ENCODE measurements around the gene PAPPA2. TPM values are rescaled to one million over a fixed set of nuclear protein-coding genes. Genes with fewer than 3 reads are reported as not detected.

Gene PAPPA2
- total and polyA plus RNA-seq, 2 of the 8 experiments (the other 6 are each of a cell fraction or from before 2014, with no cell fraction given): 0.08 to 0.88 TPM

GRCh38 chr1:176802316-176802715 lies 339.3 kb downstream of the PAPPA2 start:
- no peak overlapping the region for H3K4me3 ChIP-seq (ENCODE audit: extremely low read depth in 1 of 4, insufficient read depth in 2 of 4, low read depth in 3 of 4, low read length in 4 of 4)
- no peak overlapping the region for H3K4ac ChIP-seq (replicated peaks; ENCODE audit: insufficient read length, low read depth, low read length)
- no peak overlapping the region for H4K91ac ChIP-seq (replicated peaks; ENCODE audit: insufficient read length, low read length)
- H3K23me2 ChIP-seq (ENCODE audit: low read depth, low read length): no peaks in the 10 kb centered on the region
- H3K4me2 ChIP-seq (ENCODE audit: insufficient read depth in 1 of 2, low read depth in 2 of 2, low read length in 2 of 2): no peak overlapping the region
- no peak overlapping the region for H4K8ac ChIP-seq (ENCODE audit: extremely low read depth, insufficient read depth, low read length)
- ChIA-PET POLR2A (ENCODE audit: partially characterized antibody) (no interaction called here), CTCF (ENCODE audit: partially characterized antibody) (interaction anchor here (0.8 to 2.5 kb wide), 6 partner anchors 8 to 242 kb away, joined by 3 to 10 read pairs (median 3); no protein-coding TSS in a partner anchor)
- no peak overlapping the region for H3K14ac ChIP-seq (ENCODE audit: insufficient read length)
- no peak for FAIRE-seq
- H3K4me1 ChIP-seq (replicated peaks in 1 of 4; ENCODE audit: control insufficient read depth in 3 of 4, insufficient read depth in 4 of 4, low read length in 3 of 4): peaks cover 0 to 4% (median 3%) of the 10 kb centered on the region in 4 experiments; a peak in 3 of 7 replicates
- H3K27ac ChIP-seq (ENCODE audit: low read depth, low read length): no peak overlapping the region
- 91% methylated on average over 2 of the region's 2 CpGs; no CpG with 5 or more reads in 1 of the 2 experiments for WGBS, 2 experiments (ENCODE audit: extremely low coverage in 1 of 2, insufficient coverage in 1 of 2, insufficient read length in 1 of 2, insufficient replicate concordance in 2 of 2, low coverage in 1 of 2, low lambda C conversion rate in 2 of 2, missing lambda C conversion rate in 1 of 2)
- no peak overlapping the region for H3K23ac ChIP-seq (ENCODE audit: insufficient read length)
- H2BK120ac ChIP-seq (replicated peaks; ENCODE audit: low read depth, low read length): no peak overlapping the region
- H3K36me3 ChIP-seq (ENCODE audit: control insufficient read depth in 2 of 4, insufficient read depth in 4 of 4, low read length in 3 of 4): no peaks in the 10 kb centered on the region
- no peak overlapping the region for H3K56ac ChIP-seq (replicated peaks; ENCODE audit: insufficient read length, low read depth, low read length)
- no peaks in the 10 kb centered on the region for H3K9me3 ChIP-seq (ENCODE audit: insufficient read depth in 2 of 2, low read depth in 1 of 2, low read length in 1 of 2)
- H2BK15ac ChIP-seq (ENCODE audit: low read length): no peak overlapping the region
- no peaks in the 10 kb centered on the region for H4K20me1 ChIP-seq (replicated peaks in 1 of 2; ENCODE audit: control insufficient read depth in 1 of 2, insufficient read depth in 2 of 2, low read length in 2 of 2)
- H4K5ac ChIP-seq (ENCODE audit: insufficient read length, low read depth, low read length): no peak overlapping the region
- no peak overlapping the region for H2AK5ac ChIP-seq (ENCODE audit: low read depth, low read length)
- no peaks in the 10 kb centered on the region for H3K27me3 ChIP-seq (replicated peaks in 1 of 4; ENCODE audit: control insufficient read depth in 3 of 4, extremely low read depth in 1 of 4, insufficient read depth in 3 of 4, low read length in 3 of 4)
- no peak overlapping the region for H2BK20ac ChIP-seq (ENCODE audit: low read length)
- no peak overlapping the region for H2BK5ac ChIP-seq (ENCODE audit: low read depth, low read length)
- no peaks in the 10 kb centered on the region for H3K79me1 ChIP-seq (ENCODE audit: low read depth, low read length)
- H2BK12ac ChIP-seq (ENCODE audit: low read depth, low read length): no peak overlapping the region
- no peak for TF ChIP-seq EZH2 (IDR thresholded peaks at IDR 0.05; ENCODE audit: low read depth, low read length, severe bottlenecking)
- DNase-seq (ENCODE audit: low read depth in 1 of 2, low spot score in 2 of 2): no peak
- H2AFZ ChIP-seq (ENCODE audit: low read length): no peak overlapping the region
- no peak overlapping the region for H3K9ac ChIP-seq (replicated peaks in 1 of 4; ENCODE audit: extremely low read depth in 1 of 4, low read depth in 3 of 4, low read length in 3 of 4)
- no peaks in the 10 kb centered on the region for H3K79me2 ChIP-seq (ENCODE audit: control insufficient read depth in 1 of 2, insufficient read depth in 2 of 2, low read length in 2 of 2)
- H3K18ac ChIP-seq (ENCODE audit: extremely low read depth, low read length): no peak overlapping the region
